ENCODE results near the gene SCG2. TPM values are rescaled to one million over a fixed set of nuclear protein-coding genes. Genes with fewer than 3 reads are reported as not detected.

The SCG2 gene
- total RNA-seq, 1 experiment from 2014 or later = 8.2 TPM

GRCh38 chr2:223582001-223582400, 20.2 kb downstream of the SCG2 start:
- DNase-seq (ENCODE audit: low read depth) = no peak

DNA sequence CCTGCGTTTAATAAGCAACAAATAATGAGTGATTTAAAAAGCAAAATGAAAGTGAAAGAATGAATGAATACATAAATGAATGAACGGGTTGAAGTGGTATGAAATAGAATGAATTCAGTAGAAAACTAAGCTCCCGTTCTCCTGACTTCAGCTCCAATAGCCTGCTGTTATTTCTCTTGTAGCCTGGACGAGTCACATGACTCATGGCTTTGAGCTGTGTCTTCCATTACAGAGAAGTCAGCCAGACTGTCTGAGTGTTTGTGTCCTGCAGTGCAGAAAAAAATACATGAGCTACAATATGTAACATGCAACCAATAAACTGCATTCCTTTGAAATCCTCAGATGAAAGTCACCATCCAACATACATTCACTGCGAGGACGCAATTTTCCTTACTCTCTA, 21.2 kb downstream of the SCG2 start:
- peak; percentile 42 for DNase-seq (ENCODE audit: low read depth)

GRCh38 chr2:223578846-223579245, 23.3 kb downstream of the SCG2 start:
- no peak for DNase-seq (ENCODE audit: low read depth)

GRCh38 chr2:223576873-223577272, 25.3 kb downstream of the SCG2 start:
- peak; percentile 89 for DNase-seq (ENCODE audit: low read depth)

- no peak for DNase-seq (ENCODE audit: low read depth)
Measured at GRCh38 chr2:223570784-223571183, 31.4 kb downstream of the SCG2 start.

GRCh38 chr2:223566396-223566795, 35.8 kb downstream of the SCG2 start:
- no peak for DNase-seq (ENCODE audit: low read depth)

DNA sequence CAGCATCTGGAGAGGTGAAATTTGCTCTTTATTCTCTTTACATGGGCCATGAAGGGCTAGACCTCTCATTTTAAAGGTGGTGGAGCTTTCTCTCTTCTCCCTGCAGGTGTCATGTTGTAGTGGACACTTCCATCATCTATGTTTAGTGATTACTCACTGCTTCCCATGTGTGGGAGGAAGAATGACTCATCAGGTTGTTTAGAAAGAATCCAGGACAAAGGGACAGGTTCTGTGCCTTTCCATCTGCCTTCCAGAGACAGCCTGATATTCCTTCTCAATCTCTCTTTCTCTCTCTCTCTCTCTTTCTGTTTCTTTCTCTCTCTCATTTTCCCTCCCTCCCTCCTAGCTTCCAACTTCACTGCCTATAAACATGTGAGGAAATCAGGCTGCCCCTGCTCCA, 38.7 kb downstream of the SCG2 start:
- DNase-seq (ENCODE audit: low read depth) = peak; percentile 92

DNA sequence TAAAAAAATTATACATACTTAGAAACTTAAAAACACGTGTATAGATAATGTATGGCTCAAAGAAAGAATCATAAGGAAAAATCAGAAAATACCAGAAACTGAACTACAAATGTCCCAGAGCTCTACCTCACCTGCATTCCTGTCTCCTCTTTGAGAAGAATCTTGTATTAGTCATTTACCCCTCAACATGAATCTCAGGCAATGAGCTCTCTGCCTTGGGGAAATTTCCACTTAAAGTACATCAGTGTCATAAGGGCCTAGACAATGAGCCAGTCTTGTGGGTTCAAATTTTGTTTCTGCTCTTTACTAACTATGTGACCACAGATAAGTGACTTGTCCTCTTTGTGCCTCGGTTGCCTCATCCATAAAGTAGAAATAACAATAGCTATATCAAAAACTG, 40.1 kb downstream of the SCG2 start:
- no peak for DNase-seq (ENCODE audit: low read depth)

DNA sequence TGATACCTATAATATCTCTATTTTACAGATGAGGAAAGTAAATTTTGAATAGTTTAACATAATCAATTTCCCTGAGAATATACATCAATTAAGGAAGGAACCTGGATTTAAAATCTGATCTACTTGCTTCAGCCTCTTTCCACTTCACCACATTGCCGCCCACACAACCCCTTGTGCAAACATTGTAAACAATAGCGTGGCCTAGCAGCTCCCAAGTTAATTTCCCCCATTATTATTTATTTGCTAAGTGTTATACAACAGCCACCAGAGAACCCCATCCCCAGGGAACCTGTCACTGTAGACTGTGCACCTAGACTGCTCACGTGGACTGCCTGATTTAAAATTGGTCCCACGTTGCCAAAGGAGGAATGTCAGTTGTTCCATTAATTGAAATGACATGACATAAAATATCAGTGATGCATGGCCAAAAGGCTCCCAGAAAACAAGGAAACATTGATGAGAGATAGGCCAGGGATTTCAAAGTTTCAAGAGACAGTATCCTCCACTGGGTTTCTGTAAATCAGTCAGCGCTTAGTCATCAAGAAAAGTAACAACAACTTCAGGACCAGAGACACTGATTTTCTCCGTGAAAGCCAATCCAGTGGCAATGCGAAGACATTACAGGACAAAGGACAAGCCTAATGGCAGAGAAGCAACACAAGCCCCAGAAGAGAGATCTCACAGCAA, 41.3 kb downstream of the SCG2 start:
- peak; percentile 37 for DNase-seq (ENCODE audit: low read depth)

GRCh38 chr2:223558970-223559369, 43.2 kb downstream of the SCG2 start:
- DNase-seq (ENCODE audit: low read depth) = no peak

DNA sequence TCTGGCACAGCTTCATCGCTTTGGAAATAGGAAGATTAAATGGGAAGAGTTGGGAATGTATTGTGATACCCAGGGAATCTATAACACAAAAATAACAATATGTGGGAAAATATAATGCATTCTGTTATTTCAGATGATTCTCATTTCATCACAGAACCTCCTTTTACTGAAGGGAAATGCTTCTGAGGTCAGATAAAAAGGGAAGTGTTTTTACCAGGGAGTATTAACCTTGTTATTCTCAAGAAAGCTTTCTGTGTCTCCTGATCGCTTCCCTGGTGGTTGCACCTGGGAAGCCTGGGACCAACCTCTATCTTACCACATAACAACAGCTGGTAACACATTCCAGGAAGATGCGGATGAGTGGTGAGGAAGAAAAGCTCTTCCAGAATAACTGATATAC, 47.2 kb downstream of the SCG2 start:
- no peak for DNase-seq (ENCODE audit: low read depth)

DNA sequence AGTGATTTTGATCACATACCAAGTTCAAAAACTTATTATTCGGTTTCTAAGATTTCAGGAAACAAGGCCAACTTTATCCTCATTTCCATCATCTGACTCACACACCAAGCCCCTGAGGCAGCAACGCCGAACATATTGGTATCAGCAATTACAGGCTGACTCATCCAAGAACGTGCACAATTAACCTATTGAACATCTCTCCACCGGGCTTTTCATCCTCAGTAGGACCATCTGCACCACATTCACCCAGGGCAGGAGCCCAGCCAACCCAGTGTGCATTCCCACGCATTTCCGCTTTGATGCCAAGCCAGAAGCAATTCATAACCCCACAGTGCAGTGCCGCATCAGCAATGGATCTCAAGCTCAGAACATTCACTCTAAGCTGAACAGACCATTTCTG, 52.9 kb downstream of the SCG2 start:
- DNase-seq (ENCODE audit: low read depth) = peak; percentile 99

DNA sequence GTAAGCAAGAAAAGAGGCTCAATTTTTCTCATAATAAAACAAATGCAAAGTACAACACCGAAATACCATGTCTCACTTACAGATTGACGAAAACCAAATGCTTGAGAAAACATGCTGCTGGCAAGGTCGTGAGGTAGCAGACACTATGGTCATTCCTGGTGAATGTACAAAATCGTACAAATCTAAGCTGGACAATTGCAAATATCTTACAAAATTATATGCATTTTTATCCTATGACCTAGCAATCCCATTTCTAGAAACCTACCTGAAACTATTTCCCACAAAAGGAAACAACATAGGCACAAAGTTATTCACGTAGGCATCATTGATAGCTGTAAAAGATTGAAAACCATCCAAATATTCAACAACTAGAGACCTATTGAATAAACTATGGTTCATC, 54.0 kb downstream of the SCG2 start:
- no peak for DNase-seq (ENCODE audit: low read depth)

Other genes with a start within 250 kb of the SCG2 start
- gene AP1S3, start 235.2 kb upstream of the SCG2 start, total RNA-seq (2014; rRNA removed; shearing (Covaris generic)) = 5.0 and 13.3 TPM in 2 replicates

Measured in HT1080 (cell line).